ENCODE measurements around the gene BSN.
A peak's percentile ranks its signal among the peaks of the same experiment; 100 is the strongest.

BSN gene

DNA sequence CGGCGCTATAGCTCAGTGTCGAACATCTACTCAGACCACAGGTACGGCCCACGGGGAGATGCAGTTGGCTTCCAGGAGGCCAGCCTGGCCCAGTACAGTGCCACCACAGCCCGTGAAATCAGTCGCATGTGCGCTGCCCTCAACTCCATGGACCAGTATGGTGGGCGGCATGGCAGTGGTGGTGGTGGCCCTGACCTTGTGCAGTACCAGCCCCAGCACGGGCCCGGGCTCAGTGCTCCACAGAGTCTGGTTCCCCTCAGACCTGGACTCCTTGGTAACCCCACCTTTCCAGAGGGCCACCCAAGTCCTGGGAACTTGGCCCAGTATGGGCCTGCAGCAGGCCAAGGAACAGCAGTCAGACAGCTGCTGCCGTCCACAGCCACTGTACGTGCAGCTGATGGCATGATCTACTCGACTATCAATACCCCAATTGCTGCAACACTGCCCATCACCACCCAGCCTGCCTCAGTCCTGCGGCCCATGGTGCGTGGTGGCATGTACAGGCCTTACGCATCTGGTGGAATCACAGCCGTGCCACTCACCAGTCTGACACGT lies 101.5 kb downstream of the BSN start:
- DNase-seq: no peak

GRCh38 chr3:49656541-49657112 lies 102.3 kb downstream of the BSN start:
- DNase-seq: no peak

GRCh38 chr3:49657208-49657915 lies 103.1 kb downstream of the BSN start:
- DNase-seq: no peak

DNA sequence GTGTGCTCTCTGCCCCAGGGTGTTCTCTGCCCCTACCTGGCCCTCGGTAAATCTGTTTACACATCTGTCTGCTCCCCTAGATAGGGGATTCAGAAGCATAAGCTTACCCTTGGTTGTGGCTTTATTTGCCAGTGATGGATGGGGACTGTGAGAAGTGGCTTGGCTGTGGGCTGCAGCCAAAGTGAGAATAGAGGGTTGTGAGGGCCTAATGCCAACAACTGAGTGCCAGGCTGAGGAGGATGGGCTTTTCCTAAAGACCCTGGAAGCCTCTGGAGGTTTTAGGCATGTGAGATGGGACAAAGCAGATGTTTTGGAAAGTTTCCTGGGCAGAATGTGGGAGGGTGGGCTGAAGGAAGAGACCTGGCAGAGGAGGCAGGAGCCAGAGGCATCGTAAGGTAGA lies 104.4 kb downstream of the BSN start:
- no peak for DNase-seq

DNA sequence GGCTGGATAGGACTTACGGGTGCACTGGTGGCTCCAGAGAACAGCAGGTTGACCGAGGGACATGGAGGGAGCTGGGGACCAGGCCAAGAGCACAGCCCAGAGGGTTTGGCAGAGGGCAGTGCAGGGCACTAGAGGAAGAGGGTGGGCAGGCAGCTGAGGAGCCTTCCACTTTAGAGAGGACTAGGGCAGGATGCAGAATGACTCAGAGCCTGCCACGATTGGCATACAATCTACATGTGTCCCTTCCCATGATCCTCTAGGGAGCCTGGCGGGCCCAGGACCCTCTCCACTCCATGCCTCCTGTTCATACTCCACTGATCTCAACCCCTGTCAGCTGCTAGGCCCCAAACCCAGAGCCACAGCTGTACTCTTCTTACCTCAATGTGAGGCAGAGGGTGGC lies 105.5 kb downstream of the BSN start:
- DNase-seq: no peak

DNA sequence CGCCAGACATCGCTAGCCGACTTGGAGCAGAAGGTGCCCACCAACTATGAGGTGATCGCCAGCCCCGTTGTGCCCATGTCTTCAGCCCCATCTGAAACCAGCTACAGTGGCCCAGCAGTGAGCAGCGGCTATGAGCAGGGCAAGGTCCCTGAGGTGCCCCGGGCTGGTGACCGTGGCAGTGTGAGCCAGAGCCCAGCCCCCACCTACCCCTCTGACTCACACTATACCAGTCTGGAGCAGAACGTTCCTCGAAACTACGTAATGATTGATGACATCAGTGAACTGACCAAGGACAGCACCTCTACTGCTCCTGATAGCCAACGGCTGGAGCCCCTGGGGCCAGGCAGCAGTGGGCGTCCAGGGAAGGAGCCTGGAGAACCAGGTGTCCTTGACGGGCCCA lies 107.0 kb downstream of the BSN start:
- no peak for DNase-seq

DNA sequence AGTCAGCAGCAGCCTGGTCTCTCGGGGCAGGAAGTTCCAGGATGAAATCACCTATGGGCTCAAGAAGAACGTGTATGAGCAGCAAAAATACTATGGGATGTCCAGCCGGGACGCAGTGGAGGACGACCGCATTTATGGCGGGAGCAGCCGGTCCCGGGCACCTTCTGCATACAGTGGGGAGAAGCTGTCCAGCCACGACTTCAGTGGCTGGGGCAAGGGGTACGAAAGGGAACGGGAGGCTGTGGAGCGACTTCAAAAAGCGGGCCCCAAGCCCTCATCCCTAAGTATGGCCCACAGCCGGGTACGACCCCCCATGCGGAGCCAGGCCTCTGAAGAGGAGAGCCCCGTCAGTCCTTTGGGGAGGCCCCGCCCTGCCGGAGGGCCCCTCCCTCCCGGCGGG lies 107.7 kb downstream of the BSN start:
- no peak for DNase-seq

DNA sequence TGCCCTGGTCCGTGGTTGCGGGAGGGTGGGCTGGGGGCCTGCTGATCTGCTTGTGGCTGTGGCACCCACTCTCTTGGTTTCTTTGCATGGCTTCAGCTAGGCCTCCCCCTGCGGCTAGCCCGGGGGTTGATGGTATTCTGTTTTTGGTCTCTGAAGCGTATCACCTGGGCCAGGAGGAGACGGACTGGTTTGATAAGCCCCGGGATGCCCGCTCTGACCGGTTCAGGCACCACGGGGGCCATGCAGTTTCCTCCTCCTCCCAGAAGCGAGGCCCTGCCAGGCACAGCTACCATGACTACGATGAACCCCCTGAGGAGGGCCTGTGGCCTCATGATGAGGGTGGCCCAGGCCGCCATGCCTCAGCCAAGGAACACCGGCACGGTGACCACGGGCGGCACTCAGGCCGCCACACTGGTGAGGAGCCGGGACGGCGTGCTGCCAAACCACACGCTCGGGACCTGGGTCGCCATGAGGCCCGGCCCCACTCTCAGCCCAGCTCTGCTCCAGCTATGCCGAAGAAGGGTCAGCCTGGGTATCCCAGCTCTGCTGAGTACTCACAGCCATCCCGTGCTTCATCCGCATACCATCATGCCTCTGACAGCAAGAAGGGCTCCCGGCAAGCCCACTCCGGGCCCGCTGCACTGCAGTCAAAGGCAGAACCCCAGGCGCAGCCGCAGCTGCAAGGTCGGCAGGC lies 108.6 kb downstream of the BSN start:
- DNase-seq: no peak

DNA sequence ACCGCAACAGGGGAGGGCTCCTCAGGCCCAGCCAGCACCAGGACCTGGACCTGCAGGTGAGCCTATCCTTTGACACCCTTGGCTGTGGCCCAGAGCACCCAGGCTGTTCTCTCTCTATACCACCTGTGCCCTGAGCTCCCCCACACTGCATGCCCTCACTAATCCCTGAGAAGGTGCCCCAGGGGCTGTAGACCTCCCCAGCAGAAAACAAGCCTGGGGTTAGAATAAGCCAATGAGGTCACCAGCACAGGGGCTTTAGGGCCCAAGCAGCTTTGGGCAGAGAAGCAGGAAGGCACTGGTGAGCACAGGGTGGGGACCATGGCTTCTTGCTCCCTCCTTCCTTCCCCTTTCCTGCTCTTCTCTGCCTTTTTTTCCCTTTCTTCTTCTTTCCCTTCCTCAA lies 109.6 kb downstream of the BSN start:
- DNase-seq: no peak

DNA sequence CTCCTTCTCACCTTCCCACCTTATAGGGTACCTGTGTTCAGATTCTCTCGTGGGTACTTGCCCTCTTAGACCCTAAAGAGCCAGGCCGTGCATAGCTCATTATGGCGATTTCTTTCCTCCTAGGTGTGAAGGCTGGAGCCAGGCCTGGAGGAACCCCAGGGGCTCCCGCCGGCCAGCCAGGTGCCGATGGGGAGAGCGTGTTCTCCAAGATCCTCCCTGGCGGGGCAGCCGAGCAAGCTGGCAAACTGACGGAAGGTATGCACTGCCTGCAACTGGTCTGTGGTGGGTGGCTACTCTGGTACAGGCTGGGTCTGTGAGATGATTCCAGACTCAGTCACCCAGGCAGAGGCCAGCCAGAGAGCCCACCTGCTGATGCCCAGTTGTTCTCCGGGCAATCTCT lies 110.0 kb downstream of the BSN start:
- DNase-seq: no peak

GRCh38 chr3:49665822-49666519 lies 111.7 kb downstream of the BSN start:
- DNase-seq: no peak

- no peak for DNase-seq
These were observed 112.3 kb downstream of the BSN start for GRCh38 chr3:49666592-49666991.

GRCh38 chr3:49667701-49668413 lies 113.6 kb downstream of the BSN start:
- no peak for DNase-seq

DNA sequence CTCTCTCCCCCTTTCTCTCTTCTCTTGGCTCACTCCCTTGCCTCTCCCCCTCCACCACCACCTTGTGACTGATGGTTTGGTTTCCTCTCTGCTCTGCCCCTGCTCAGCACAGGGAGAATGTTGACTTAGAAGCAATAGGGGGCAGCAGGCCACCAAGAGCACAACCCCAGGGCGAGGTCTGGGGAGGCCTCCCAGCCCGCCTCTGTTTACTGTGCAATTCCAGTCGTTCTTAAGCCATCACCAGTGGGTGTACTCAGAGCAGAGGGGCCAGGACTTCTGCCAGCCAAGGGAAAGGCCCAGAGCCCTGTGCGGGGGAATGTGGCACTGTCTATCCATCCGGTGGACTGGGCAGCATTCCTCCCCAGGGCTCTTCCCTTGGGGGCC lies 114.1 kb downstream of the BSN start:
- DNase-seq: no peak

GRCh38 chr3:49668861-49669260 lies 114.6 kb downstream of the BSN start:
- no peak for DNase-seq

- no peak for DNase-seq
These were observed 115.1 kb downstream of the BSN start for GRCh38 chr3:49669352-49669751.

GRCh38 chr3:49670940-49671290 lies 116.6 kb downstream of the BSN start:
- DNase-seq: no peak

- DNase-seq: peak; percentile 78
These were observed 117.3 kb downstream of the BSN start for GRCh38 chr3:49671291-49672288.

GRCh38 chr3:49673121-49673714 lies 118.9 kb downstream of the BSN start:
- DNase-seq: no peak

DNA sequence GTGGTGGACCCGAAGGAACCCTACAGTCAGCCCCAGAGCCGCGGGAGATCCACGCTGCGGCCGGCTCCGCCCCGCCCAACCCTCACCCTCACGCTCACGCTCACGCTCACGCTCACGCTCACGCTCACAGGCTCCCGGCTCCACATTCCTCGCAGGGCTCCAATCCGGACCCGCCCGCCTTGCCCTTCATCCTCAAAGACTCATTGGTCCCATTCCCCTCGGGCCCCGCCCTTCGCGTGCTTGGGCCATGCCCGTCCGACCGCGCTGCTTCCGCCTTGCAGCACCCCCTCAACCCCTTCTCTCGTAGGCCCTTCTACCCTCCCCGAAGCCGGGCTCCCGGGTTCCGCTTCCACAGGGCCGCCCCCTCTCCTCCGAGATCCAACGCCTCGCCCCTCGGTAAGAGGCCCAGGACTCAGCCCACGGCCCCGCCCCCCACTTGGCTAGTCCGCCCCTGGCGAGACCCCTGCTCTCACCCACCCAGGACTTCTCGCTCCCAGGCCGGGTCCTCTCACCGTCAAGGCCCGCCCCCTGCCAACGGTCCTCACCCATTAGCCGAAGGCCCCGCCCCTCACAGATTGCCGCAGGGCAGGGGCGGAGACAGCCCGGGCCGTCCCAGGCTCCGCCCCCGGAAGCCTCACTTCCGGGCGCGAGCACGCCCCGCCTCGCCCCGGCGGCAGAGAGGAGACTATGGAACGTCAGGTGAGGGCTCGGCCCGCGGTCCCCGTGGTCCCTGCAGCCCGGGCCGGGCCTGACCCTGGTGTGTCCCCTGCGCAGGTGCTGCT lies 119.6 kb downstream of the BSN start, which contains the start of gene APEH:
Gene APEH, plus strand, starts transcription at position 637 of the 782 bp plus-strand sequence. Its CDS starts 51 bp downstream, at position 688.
- peak; percentile 97 for DNase-seq

Data from activated T-cell treated with anti-CD3 and anti-CD28 coated beads, Interleukin-2, amount 50 U/mL, for 1 hour (primary cell).